Measurements from ENCODE around the gene SIGLEC12.
"Not testable (repeated sequence)": the region's sequence is repeated elsewhere in the genome, so short reads cannot be mapped to it uniquely, and the experiment has no call there.

The SIGLEC12 gene

DNA sequence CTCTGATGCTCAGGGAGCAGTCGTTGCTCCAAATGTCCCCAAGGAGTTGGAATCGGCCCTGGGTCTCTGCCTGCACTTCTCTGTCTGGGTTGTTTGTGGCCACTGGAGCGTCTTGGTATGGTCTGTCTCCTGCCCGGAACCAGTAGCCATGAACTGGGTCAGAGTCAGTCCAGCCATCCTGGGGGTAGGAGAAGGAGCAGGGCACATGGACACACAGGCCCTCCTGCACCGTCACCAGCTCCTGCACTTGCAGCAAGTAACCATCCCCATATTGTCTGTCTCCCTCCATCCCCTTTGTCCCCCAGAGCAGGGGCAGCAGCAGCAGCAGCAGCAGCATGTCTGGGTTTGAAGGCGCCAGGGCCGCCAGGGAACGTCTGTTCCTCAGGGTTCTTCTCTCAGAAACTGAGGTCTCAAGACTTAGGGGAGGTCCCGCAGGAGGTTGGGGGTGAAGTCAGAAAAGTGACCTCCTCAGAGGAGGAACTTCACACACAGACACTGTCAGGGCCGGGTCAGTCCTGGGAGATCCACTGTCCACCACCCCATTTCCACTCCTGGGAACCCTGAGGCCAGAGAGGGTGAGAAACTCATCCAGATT is 43.5 kb downstream of the SIGLEC12 start, which contains the start of gene SIGLEC8:
TSS of gene SIGLEC8 (minus strand) at position 404 of the 595 bp plus-strand sequence. CDS start at position 337, 67 bp downstream.
- no peak for DNase-seq (ENCODE audit: low read depth)

DNA sequence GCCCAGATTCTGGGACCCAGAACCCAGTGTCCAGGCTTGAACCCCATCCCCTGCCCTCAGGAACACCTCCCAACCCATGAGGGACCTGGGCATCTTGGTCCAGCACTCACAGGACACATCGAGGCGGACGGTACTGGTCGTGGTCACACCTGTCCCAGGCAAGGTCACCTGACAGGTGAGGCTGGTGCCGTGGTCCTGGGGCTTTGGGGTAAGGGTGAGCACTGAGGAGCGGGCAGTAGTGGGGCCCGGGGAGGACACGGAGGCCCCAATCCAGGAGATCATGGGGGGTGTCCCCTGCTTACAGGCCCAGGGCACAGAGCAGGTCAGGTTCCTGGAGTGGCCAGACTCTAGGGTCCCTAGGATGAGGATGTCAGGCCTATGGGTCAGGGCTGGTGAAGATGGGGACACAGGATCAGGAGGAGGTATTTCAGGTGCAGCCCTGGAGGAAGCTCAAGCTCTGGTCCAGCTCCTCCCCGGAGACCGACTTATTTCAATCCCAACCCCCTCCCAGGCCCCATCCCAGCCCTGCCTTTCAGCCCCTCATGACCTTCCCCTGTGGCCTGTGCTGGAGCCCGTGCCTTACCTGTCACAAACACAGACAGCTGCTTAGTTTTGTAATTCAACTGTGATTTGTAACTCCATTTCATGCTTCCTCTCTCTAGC is 44.1 kb downstream of the SIGLEC12 start:
- no peak for DNase-seq (ENCODE audit: low read depth)

DNA sequence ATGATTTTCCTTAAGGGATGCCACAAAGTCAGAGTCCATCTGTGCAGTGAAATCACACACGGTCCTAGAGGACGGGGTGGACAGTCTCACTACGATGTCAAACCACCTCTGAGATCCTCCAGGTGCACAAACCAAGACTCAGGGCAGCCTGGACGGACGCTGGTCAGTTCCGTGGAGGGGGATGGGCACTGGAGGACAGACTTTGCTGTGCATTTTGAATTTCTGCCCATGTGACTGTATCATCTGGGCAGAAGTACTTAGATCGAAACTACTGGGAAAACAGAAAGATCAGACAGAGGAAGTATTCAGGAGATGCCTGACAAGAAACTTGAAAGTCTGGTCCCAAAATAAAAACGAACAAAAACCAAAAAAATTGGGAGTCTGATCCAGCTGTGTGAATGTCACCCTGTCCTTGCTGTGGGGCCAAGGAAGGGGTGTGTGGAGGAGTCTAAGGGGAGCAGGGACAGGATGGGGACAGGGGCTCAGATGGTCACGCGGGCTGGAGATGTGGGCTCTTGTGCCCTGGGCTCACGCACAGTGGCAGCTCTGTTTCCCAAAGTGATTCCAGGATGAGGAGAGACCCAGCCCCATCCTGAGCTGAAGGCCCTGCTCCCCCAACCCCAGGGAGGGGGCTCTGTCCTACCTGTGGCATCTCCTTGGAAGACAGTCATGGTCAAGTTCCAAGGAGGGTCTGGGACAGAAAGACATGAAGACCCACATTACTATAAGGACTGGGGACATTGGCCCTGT is 44.9 kb downstream of the SIGLEC12 start:
- no peak for DNase-seq (ENCODE audit: low read depth)

DNA sequence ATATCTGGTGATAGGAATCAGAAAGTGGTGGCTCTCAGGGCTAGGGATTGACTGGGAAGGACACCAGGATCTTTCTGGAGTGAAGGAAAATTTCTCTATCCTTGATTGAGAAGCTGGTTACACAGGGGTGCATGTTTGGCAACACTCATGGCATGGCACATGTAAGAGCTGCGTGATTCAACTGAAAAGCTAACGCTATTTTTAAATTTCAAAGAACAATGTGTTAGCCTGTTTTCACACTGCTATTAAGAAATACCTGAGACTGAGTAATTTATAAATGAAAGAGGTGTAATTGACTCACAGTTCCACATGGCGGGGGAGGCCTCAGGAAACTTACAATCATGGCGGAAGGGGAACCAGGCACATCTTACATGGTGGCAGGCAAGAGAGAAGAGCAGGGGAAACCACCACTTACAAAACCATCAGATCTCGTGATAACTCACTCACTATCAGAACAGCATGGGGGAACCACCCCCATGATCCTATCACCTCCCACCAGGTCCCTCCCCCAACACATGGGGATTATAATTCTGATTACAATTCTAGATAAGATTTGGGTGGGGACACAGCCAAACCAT is 50.8 kb downstream of the SIGLEC12 start:
- DNase-seq (ENCODE audit: low read depth), result no peak

DNA sequence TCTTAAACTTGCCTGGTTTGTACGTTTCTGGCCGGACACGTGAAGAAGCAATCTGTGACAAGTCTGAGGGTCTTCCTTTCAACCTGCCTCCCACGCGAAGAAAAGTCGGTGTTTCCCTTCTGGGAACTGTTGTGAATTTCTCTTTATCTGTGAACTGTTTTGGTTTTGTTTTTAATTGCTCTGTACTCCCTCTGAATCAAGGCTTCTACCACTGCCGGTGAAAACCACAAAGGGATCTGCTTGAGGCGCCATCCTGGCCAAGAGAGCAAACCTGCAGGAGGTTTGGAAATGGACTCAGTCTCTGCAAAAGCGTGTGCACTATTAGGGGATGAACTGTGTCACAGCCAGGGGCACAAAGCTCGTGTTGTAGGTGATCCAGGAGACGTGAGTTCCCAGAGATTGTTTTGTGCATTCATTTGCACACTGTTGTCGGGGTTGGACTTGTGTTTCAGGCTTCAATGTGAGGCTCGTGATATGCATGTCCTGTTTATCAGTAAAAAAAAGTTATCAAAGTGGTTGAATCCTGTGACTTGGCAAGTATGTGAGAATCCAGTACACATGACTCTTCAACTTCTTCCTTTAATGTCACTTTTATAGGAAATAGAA is 53.1 kb downstream of the SIGLEC12 start:
- peak; percentile 35 for DNase-seq (ENCODE audit: low read depth)

DNA sequence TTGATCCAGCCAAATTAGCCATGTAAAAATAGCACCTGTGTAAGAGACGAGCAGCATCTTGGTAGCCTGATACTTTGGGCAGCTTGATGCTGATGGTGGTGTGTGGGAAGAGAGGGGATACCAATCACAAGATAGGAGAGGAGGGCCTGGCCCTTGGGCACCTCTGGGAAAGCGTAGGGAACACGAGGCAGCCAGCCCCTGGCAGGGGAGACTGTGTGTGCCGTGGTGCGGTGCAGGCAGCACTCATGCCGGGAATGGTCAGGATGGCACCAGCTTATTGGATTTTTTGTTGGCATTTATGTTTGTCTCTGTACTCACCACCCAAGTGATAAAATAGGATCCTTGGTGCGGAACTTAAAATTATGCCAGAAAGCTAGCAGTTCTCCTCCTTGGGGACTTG is 53.6 kb downstream of the SIGLEC12 start:
- DNase-seq (ENCODE audit: low read depth), result no peak

DNA sequence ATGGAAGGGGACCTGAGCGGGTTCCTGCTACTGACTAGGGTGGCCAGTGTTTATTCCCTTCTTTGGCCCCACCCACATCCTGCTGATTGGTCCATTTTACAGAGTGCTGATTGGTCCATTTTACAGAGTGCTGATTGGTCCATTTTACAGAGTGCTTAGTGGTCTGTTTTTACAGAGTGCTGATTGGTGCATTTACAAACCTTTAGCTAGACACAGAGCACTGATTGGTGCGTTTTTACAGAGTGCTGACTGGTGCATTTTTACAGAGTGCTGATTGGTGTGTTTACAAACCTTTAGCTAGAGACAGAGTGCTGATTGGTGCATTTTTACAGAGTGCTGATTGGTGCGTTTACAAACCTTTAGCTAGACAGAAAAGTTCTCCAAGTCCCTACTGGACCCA is 54.1 kb downstream of the SIGLEC12 start:
- not testable (repeated sequence) for DNase-seq (ENCODE audit: low read depth)

DNA sequence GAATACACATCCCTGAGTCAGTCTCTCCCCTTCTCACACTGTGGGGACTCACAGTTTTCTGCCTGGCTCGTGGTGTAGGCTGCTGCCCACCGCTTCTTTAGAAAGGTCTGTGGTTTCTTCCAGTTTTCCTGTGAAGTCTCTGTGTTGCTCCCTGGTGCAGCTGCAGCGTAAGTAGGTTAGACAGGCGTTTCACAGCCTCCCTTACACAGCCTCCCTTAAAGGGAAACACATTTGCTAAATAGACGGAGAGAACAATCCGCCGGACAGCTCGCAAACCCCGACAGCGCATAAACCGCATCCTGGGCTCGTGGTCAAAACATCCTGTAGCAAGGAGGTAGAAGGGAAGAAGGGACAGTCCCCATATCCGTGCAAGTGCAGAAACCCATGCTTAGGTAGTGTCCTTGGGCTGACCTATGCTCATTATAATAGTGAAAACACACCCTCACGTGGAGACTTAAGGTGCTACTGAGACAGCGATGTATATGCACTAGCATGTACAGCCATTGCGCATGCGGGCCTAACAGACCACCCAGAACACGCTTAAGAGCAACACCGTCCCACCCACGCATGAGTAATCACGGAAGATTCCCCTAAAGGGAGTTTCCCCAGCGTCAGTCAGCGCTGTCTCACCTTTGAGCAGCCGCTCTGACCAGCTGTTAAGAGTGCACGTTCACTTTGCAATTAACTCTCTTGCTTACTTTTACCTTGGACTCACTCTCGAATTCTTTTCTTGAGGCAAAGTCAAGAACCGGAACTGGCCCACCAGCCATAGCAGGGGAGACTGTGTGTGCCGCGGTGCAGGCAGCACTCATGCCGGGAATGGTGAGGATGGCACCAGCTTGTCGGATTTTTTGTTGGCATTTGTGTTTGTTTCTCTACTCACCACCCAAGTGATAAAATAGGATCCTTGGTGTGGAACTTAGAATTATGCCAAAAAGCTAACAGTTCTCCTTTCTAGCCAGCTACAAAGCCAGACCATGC is 59.9 kb downstream of the SIGLEC12 start:
- DNase-seq (ENCODE audit: low read depth), result peak; percentile 86
